Fibroblast of the aortic adventitia (primary cell): ENCODE measurements around the gene ATP10A. TPM values are rescaled to one million over a fixed set of nuclear protein-coding genes. Genes with fewer than 3 reads are reported as not detected.

Source experiments
- DNase-seq: peaks from one replicate; pipeline ENCODE4 v3.0.0-alpha.2; 2010; ENCODE audit warnings: low read depth
- H3K4me3 ChIP-seq: 2 replicates; pipeline ENCODE4 v1.5.1; 2011; ENCODE audit warnings: low read depth, mild to moderate bottlenecking, control low read depth, low read length, moderate library complexity
- total RNA-seq: library from RNA; depleted of rRNA; stranded (reverse); fragments of >200 nt; gene quantifications from 2 replicates; pipeline ENCODE4 v1.2.3, GENCODE V29; 2012; ENCODE audit warnings: low replicate concordance
- TF ChIP-seq, protein P1 (sequence below): IDR thresholded peaks from 2 replicates; pipeline ENCODE4 v1.5.1; 2011; ENCODE audit warnings: mild to moderate bottlenecking, low read length, control low read depth, inconsistent platforms; ENCODE audit not compliant: insufficient read depth

The ATP10A gene
- total RNA-seq, 1 donor: 4.4 TPM

DNA sequence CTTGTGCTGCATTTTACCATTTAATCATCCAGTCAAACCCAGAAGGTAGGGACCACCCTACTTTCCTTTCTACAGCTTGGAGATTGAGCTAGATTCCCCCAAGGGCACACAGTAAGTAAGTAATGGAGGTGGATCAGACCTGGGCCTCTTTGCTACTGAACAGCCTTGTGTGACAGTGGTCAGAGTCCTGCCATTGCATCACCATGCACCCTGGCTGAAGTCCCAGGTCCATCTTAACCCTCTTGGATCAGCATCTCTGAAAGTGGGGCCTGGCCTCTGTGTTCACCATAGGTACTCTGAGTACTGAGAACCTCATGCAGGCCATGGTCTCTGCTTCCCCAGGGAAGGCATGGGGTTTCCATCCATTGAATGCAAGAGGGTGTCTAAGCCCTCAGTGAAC, 34.5 kb upstream of the ATP10A start:
- TF ChIP-seq, protein P1, sequence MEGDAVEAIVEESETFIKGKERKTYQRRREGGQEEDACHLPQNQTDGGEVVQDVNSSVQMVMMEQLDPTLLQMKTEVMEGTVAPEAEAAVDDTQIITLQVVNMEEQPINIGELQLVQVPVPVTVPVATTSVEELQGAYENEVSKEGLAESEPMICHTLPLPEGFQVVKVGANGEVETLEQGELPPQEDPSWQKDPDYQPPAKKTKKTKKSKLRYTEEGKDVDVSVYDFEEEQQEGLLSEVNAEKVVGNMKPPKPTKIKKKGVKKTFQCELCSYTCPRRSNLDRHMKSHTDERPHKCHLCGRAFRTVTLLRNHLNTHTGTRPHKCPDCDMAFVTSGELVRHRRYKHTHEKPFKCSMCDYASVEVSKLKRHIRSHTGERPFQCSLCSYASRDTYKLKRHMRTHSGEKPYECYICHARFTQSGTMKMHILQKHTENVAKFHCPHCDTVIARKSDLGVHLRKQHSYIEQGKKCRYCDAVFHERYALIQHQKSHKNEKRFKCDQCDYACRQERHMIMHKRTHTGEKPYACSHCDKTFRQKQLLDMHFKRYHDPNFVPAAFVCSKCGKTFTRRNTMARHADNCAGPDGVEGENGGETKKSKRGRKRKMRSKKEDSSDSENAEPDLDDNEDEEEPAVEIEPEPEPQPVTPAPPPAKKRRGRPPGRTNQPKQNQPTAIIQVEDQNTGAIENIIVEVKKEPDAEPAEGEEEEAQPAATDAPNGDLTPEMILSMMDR: no peak
- no peak for DNase-seq
- no peak overlapping the region for H3K4me3 ChIP-seq

DNA sequence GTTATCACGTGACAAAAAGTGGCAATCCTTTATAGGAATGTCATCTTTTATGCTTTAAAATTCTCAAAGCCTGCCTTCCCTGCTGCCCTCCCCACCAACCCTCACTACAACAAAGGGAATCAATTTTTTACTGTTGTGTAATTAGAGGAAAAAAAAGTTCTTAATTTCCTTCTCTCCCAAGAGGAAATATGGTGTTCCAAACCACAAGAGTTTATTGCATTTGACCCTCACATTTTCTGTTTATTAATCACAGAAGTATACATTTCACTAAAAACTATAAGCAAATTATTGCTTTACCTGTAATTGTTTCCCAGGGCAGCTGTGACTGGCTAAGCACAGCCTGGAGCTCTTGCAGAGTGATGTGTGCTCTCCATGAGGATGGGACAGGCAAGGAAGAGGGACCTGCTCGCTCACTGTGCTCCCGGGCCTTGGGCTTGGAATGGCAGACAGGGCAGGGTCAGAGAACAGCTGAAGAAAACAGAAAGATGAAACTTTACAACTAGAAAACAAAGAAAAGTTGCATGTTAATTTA, 31.3 kb upstream of the ATP10A start:
- DNase-seq: no peak
- H3K4me3 ChIP-seq: no peak overlapping the region
- TF ChIP-seq, protein P1: no peak

DNA sequence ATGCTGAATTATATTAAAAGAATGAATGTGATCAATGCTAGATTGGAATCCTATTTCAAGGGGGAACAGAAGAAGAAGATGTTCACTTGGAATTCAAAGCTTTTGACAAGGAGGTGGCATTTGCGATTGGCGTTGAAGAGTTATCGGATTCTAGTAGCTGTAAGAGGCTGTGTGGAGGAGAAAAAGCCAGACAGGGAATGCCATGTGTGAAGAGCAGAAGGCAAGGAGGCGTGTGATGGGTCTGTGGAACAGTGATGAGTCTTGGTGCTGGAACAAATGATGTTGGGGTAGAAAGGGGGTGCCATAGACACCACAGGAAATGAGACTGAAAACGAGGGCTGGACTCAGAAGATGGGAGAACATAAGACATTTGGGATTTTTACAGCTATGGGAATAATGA, 30.5 kb upstream of the ATP10A start:
- H3K4me3 ChIP-seq: no peak overlapping the region
- no peak for DNase-seq
- TF ChIP-seq, protein P1: no peak

DNA sequence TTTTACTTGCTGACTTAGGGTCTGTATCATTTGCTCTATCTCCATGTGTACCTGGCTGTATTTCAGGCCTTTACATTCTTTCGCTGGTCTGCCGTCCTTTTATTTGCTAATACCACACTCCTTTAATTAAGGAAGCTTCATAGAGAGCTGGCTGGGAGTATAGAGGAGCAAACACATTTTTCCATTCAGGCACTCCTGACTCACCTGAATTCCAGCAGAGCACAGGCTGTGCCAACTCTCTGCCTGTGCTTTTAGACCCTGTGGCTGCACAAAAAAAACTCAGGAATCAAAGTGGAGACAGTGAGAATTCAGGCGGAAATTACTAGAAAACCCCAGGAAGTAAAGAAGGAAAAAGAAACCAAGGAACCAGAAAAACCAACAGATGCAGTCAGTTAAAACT, 29.0 kb upstream of the ATP10A start:
- H3K4me3 ChIP-seq: no peak overlapping the region
- DNase-seq: peak; percentile 13
- TF ChIP-seq, protein P1: no peak

DNA sequence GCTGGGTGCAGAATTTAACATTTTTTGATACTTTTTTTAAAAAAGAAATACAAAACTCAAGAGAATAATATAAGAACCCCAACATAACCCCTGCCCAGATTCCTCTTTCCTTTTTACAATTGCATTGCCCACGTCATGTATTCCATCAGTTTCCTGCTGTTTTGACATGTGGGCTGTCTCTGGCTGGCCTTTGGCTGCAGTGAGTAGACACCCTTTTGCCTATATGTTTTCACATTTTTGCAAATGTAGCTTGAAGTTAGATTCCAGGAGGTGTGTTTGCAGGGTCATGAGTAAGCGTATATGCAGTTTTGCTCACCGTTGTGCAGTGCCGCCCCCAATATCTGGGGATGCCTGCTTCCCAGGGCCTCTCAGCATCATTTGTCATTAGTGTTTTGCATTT, 28.0 kb upstream of the ATP10A start:
- no peak for DNase-seq
- no peak overlapping the region for H3K4me3 ChIP-seq
- TF ChIP-seq, protein P1: no peak

DNA sequence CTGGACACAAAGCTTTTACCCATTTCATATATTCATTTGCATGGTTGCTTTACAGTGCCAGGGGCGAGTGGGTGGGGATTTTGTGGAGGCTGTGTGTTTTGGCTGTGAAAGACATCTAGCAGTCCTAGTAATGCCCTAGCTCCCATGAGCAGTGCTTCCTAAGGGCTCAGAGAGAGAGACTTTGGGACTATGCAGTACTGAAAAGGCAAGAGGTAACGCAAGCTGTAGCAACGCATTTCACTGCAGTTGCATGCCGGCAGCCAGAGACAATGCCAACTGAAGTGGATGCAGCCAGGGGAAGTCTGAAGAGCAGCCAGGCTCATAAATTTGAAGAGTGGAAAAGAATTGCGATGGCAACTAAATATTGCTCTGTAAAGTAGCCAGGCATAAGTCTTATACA, 27.4 kb upstream of the ATP10A start:
- DNase-seq: peak; percentile 54

More for the DNA sequence above, 27.4 kb upstream of the ATP10A start:
- TF ChIP-seq, protein P1: no peak
- no peak overlapping the region for H3K4me3 ChIP-seq
